H9 (cell line): ENCODE results near the gene PLD2. TPM values are rescaled to one million over a fixed set of nuclear protein-coding genes. Genes with fewer than 3 reads are reported as not detected.

Source experiments
- DNase-seq: peaks from one replicate; pipeline ENCODE4 v3.0.0-alpha.2; 2017
- H2AFZ ChIP-seq: one replicate; pipeline ENCODE4 v1.6.1; 2013; ENCODE audit warnings: mild to moderate bottlenecking, low read length, control low read depth, moderate library complexity
- H2AK5ac ChIP-seq: 2 replicates; pipeline ENCODE4 v1.6.1; 2013; ENCODE audit warnings: low read length, control low read depth, mixed read lengths; ENCODE audit not compliant: insufficient read length
- H2BK120ac ChIP-seq: one replicate; pipeline ENCODE4 v1.6.1; 2013; ENCODE audit warnings: low read depth, mild to moderate bottlenecking, low read length, control low read depth, inconsistent platforms; ENCODE audit not compliant: poor library complexity, severe bottlenecking
- H2BK12ac ChIP-seq: 2 replicates; pipeline ENCODE4 v1.6.1; 2013; ENCODE audit warnings: low read length, control low read depth, mixed read lengths, low read depth; ENCODE audit not compliant: insufficient read length
- H2BK15ac ChIP-seq: 2 replicates; pipeline ENCODE4 v1.6.1; 2013; ENCODE audit warnings: low read depth, low read length, control low read depth
- H2BK20ac ChIP-seq: one replicate; pipeline ENCODE4 v1.6.1; 2013; ENCODE audit warnings: low read depth, mild to moderate bottlenecking, low read length, control low read depth, inconsistent platforms; ENCODE audit not compliant: poor library complexity, severe bottlenecking
- H2BK5ac ChIP-seq: 2 replicates; pipeline ENCODE4 v1.6.1; 2013; ENCODE audit warnings: low read length, control low read depth, mixed read lengths; ENCODE audit not compliant: insufficient read length
- H3K14ac ChIP-seq: 2 replicates; pipeline ENCODE4 v1.6.1; 2013; ENCODE audit warnings: low read length, control low read depth; ENCODE audit not compliant: insufficient read depth
- H3K18ac ChIP-seq: 2 replicates; pipeline ENCODE4 v1.6.1; 2013; ENCODE audit warnings: low read depth, mild to moderate bottlenecking, mixed read lengths, low read length, control low read depth; ENCODE audit not compliant: insufficient read length
- H3K23ac ChIP-seq: 2 replicates; pipeline ENCODE4 v1.6.1; 2013; ENCODE audit warnings: low read length, control low read depth, mixed read lengths, low read depth; ENCODE audit not compliant: insufficient read length
- H3K23me2 ChIP-seq: 2 replicates; pipeline ENCODE4 v1.6.1; 2013; ENCODE audit warnings: low read depth, mild to moderate bottlenecking, mixed read lengths, low read length, control low read depth; ENCODE audit not compliant: insufficient read length, poor library complexity, severe bottlenecking
- H3K27ac ChIP-seq: 2 replicates; pipeline ENCODE4 v1.5.1; 2013; ENCODE audit warnings: low read length, control low read depth, mixed read lengths, low read depth; ENCODE audit not compliant: insufficient read length
- H3K27me3 ChIP-seq: 2 replicates; pipeline ENCODE4 v1.6.1; 2013; ENCODE audit warnings: low read length, control low read depth, inconsistent platforms; ENCODE audit not compliant: insufficient read depth
- H3K4ac ChIP-seq: 2 replicates; pipeline ENCODE4 v1.6.1; 2013; ENCODE audit warnings: low read depth, mild to moderate bottlenecking, control low read depth, inconsistent platforms, low read length, moderate library complexity
- H3K4me1 ChIP-seq: 2 replicates; pipeline ENCODE4 v1.6.1; 2013; ENCODE audit warnings: low read length, control low read depth, inconsistent platforms; ENCODE audit not compliant: insufficient read depth
- H3K4me2 ChIP-seq: 2 replicates; pipeline ENCODE4 v1.6.1; 2013; ENCODE audit warnings: low read length, control low read depth, mixed read lengths; ENCODE audit not compliant: insufficient read length, insufficient read depth
- H3K56ac ChIP-seq: 2 replicates; pipeline ENCODE4 v1.6.1; 2013; ENCODE audit warnings: low read depth, mild to moderate bottlenecking, mixed read lengths, low read length, control low read depth; ENCODE audit not compliant: insufficient read length
- H3K79me1 ChIP-seq: 2 replicates; pipeline ENCODE4 v1.6.1; 2013; ENCODE audit warnings: low read depth, mild to moderate bottlenecking, moderate library complexity, low read length, control low read depth, inconsistent platforms; ENCODE audit not compliant: insufficient read depth, poor library complexity, severe bottlenecking
- H3K79me2 ChIP-seq: 2 replicates; pipeline ENCODE4 v1.6.1; 2013; ENCODE audit warnings: low read length, control low read depth, inconsistent platforms; ENCODE audit not compliant: insufficient read depth
- H3K9ac ChIP-seq: 2 replicates; pipeline ENCODE4 v1.6.1; 2013; ENCODE audit warnings: low read length, control low read depth, mixed read lengths; ENCODE audit not compliant: insufficient read length; ENCODE audit errors: extremely low read depth
- H3K9me3 ChIP-seq: one replicate; pipeline ENCODE4 v1.6.1; 2013; ENCODE audit warnings: low read depth, low read length, inconsistent platforms; ENCODE audit not compliant: control insufficient read depth
- H3T11ph ChIP-seq: one replicate; pipeline ENCODE4 v1.6.1; 2013; ENCODE audit warnings: mild to moderate bottlenecking, low read length, control low read depth, inconsistent platforms
- H4K20me1 ChIP-seq: one replicate; pipeline ENCODE4 v1.6.1; 2013; ENCODE audit not compliant: control insufficient read depth, insufficient read length, insufficient read depth
- H4K5ac ChIP-seq: 2 replicates; pipeline ENCODE4 v1.6.1; 2013; ENCODE audit warnings: low read depth, mild to moderate bottlenecking, mixed read lengths, low read length, control low read depth; ENCODE audit not compliant: insufficient read length
- H4K8ac ChIP-seq: replicated peaks from 2 replicates; pipeline ENCODE4 v1.6.1; 2013; ENCODE audit warnings: low read length, control low read depth, mixed read lengths, low read depth; ENCODE audit not compliant: insufficient read length
- H4K91ac ChIP-seq: 2 replicates; pipeline ENCODE4 v1.6.1; 2013; ENCODE audit warnings: low read depth, mild to moderate bottlenecking, moderate library complexity, mixed read lengths, low read length, control low read depth; ENCODE audit not compliant: insufficient read length
- H3K27ac Mint-ChIP-seq, 3 experiments: 2 replicates in 2 of 3; 3 replicates in 1 of 3; pipeline ENCODE4 v1.8.0; 2020 to 2021; ENCODE audit warnings: mixed read lengths in 3 of 3, mild to moderate bottlenecking in 1 of 3, moderate library complexity in 1 of 3
- H3K27me3 Mint-ChIP-seq: 2 replicates; pipeline ENCODE4 v1.8.0; 2021; ENCODE audit warnings: low read depth, mild to moderate bottlenecking, moderate library complexity, mixed read lengths
- H3K36me3 Mint-ChIP-seq, 3 experiments: 2 replicates in 2 of 3; 3 replicates in 1 of 3; pipeline ENCODE4 v1.8.0; 2020 to 2021; ENCODE audit warnings: low read depth in 3 of 3, mixed read lengths in 3 of 3; ENCODE audit not compliant: insufficient read depth in 1 of 3
- H3K4me1 Mint-ChIP-seq, 2 experiments: 2 replicates each; pipeline ENCODE4 v1.8.0; 2020; ENCODE audit warnings: mixed read lengths in 2 of 2
- H3K4me3 Mint-ChIP-seq, 2 experiments: 2 replicates in 1 of 2; 3 replicates in 1 of 2; pipeline ENCODE4 v1.8.0; 2020 to 2021; ENCODE audit warnings: mild to moderate bottlenecking in 2 of 2, mixed read lengths in 2 of 2, moderate library complexity in 1 of 2
- H3K9me3 Mint-ChIP-seq, 2 experiments: 2 replicates in 1 of 2; 3 replicates in 1 of 2; pipeline ENCODE4 v1.8.0; 2020; ENCODE audit warnings: mild to moderate bottlenecking in 2 of 2, mixed read lengths in 2 of 2, moderate library complexity in 1 of 2
- total RNA-seq: library from RNA; stranded (reverse); gene quantifications from 2 replicates; pipeline ENCODE4 v1.2.1, GENCODE V29; 2021
- TF ChIP-seq, protein P1 (sequence below): fragments of 200-600 bp; sonication (generic); conservative IDR thresholded peaks from 3 replicates; pipeline ENCODE4 v1.8.0; 2021; ENCODE audit warnings: antibody characterized with exemption, mild to moderate bottlenecking

The PLD2 gene
- total RNA-seq, 1 experiment from 2014 or later: 63.3 TPM

DNA sequence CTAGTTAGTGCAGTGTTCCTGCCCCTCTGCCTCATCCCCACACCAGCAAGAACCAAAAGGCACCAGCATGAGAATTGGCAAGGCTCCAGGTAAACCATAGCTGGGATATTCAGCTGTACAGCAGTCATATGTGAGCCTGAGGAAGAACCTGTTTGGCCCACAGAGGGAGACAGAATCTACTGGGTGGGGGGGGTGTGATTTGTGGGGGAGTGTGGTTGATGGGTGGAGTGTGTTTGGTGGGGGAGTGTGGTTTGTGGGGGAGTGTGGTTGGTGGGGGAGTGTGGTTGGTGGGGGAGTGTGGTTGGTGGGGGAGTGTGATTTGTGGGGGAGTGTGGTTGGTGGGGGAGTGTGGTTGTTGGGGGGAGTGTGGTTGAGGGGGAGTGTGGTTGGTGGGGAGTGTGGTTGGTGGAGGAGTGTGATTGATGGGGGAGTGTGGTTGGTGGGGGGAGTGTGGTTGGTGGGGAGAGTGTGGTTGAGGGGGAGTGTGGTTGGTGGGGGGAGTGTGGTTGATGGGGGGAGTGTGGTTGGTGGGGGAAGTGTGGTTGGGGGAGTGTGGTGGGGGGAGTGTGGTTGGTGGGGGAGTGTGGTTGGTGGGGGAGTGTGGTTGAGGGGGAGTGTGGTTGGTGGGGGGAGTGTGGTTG is 45.7 kb downstream of the PLD2 start:
- no peaks in the 10 kb centered on the region for H3K27me3 Mint-ChIP-seq
- DNase-seq: no peak
- peak overlapping the region in 2 of 3 experiments; percentile 3 to 44; a peak in 3 of 7 replicates for H3K27ac Mint-ChIP-seq
- TF ChIP-seq, protein P1, sequence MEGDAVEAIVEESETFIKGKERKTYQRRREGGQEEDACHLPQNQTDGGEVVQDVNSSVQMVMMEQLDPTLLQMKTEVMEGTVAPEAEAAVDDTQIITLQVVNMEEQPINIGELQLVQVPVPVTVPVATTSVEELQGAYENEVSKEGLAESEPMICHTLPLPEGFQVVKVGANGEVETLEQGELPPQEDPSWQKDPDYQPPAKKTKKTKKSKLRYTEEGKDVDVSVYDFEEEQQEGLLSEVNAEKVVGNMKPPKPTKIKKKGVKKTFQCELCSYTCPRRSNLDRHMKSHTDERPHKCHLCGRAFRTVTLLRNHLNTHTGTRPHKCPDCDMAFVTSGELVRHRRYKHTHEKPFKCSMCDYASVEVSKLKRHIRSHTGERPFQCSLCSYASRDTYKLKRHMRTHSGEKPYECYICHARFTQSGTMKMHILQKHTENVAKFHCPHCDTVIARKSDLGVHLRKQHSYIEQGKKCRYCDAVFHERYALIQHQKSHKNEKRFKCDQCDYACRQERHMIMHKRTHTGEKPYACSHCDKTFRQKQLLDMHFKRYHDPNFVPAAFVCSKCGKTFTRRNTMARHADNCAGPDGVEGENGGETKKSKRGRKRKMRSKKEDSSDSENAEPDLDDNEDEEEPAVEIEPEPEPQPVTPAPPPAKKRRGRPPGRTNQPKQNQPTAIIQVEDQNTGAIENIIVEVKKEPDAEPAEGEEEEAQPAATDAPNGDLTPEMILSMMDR: no peak
- no peak overlapping the region for H3K4me2 ChIP-seq
- H3K4me3 Mint-ChIP-seq: no peak overlapping the region
- no peak overlapping the region for H3K56ac ChIP-seq
- no peak overlapping the region for H3K4ac ChIP-seq
- H2BK5ac ChIP-seq: no peak overlapping the region
- no peak overlapping the region for H3T11ph ChIP-seq
- no peak overlapping the region for H4K5ac ChIP-seq
- no peaks in the 10 kb centered on the region for H3K79me1 ChIP-seq
- H3K14ac ChIP-seq: no peak overlapping the region
- no peaks in the 10 kb centered on the region for H3K9me3 Mint-ChIP-seq
- no peak overlapping the region for H2BK20ac ChIP-seq
- H3K36me3 Mint-ChIP-seq: peaks cover 0 to 17% (median 5%) of the 10 kb centered on the region in 3 experiments; a peak in 4 of 7 replicates
- no peak overlapping the region for H2BK15ac ChIP-seq
- no peak overlapping the region for H2AK5ac ChIP-seq
- no peak overlapping the region for H2AFZ ChIP-seq
- peaks cover 8% of the 10 kb centered on the region; the same call in 1 of the 2 replicates for H3K4me1 ChIP-seq
- H3K79me2 ChIP-seq: peaks cover 2% of the 10 kb centered on the region; the same call in 1 of the 2 replicates
- no peak overlapping the region for H2BK12ac ChIP-seq
- no peaks in the 10 kb centered on the region for H4K20me1 ChIP-seq
- no peak overlapping the region for H2BK120ac ChIP-seq
- H3K18ac ChIP-seq: no peak overlapping the region
- no peak overlapping the region for H3K27ac ChIP-seq
- no peaks in the 10 kb centered on the region; the same call in 1 of the 2 replicates for H3K27me3 ChIP-seq
- H3K23ac ChIP-seq: no peak overlapping the region
- H3K9me3 ChIP-seq: no peaks in the 10 kb centered on the region
- H3K9ac ChIP-seq: no peak overlapping the region
- H4K8ac ChIP-seq: no peak overlapping the region
- no peak overlapping the region for H4K91ac ChIP-seq
- no peaks in the 10 kb centered on the region for H3K23me2 ChIP-seq
- peaks cover 69 to 74% of the 10 kb centered on the region in 2 experiments for H3K4me1 Mint-ChIP-seq
